ENCODE results near the gene ZMIZ1.

The ZMIZ1 gene

DNA sequence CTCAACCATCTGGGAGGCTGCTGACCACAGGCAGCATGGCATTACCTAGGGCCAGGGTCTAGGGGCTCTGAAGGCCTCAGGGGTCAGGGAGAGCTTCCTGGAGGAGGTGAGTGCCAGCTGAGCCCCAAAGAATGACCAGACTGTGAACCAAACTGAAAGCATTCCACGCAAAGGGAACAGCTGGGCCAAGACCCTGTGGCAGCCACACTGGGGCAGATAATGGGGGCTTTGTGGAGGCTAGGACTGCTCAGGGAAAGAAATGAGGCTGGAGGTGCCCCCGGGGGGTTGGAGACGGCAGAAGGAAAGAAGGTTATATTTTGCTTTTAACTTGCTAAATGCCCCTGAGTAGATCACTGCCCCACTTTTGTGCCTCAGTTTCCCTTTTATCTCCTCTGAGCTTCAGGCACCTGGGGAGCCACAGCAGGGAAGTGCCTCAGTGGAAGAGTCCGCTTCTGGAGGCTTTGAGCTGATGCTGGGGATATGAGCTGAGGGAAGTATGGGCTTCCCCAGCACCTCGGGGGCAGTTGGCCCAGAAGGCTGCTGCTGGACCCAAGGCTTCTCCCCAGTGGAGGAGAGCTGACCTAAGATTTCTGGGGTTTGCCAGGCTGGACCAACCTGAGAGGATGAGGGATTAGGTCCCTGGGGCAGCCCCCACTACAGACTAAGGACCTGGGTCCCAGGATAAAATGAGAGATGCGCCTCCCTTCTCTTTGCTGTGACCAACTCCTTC is 57.8 kb downstream of the ZMIZ1 start:
- DNase-seq, result no peak

- no peak for DNase-seq
Measured at GRCh38 chr10:79127151-79127961, 58.6 kb downstream of the ZMIZ1 start.

GRCh38 chr10:79128241-79128922 is 59.6 kb downstream of the ZMIZ1 start:
- no peak for DNase-seq

- no peak for DNase-seq
Measured at GRCh38 chr10:79128923-79129305, 60.1 kb downstream of the ZMIZ1 start.

DNA sequence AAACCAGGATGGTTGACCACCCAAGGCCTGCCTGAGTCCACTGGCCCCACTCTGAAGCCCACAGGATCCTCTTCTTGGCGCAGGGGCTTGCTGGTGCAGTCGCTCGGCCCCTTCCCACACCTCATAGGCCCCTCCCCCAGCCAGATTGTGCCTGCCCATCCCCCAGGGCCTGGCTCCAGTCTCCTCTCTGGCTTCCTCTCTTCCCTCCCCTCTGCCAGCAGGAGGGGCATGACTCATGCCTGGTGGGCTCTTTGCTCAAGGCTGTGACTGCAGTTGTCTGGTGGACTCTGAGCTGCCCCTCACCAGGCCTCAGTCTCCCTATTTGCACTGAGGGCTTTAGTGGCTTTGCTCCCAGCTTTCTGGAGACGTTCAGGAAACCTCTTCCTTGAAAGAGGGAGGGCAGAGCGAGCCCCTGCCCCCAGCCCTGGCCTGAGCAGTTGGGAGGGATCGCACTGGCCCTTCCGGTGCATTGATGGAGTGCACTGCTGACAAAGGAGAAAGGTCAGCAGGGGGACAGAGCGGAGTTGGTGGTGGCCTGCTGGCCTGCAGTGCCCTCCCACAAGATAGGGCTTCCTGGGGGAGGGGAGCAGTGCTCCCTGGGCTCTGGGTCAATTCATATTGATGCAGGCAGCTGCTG is 60.7 kb downstream of the ZMIZ1 start:
- DNase-seq, result peak; percentile 34

DNA sequence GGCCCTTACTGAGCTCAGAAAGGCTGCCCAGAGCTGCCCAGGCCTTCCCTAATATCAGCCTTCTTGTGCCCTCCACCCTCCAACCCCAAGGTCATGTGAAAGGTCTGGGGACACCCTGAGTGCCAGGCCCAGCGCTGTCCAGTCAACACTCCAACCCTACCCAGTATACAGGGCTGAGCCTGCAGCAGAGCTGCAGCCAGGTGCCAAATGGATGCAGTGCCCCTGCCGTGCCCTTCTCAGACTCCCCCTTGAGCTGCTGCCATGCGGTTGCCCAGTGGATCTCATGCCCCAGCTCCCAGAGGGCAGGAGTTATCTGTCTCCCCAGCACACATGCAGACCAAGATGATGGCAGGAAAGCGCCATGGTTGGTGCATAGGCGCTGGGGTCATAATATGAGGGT is 61.5 kb downstream of the ZMIZ1 start:
- no peak for DNase-seq

DNA sequence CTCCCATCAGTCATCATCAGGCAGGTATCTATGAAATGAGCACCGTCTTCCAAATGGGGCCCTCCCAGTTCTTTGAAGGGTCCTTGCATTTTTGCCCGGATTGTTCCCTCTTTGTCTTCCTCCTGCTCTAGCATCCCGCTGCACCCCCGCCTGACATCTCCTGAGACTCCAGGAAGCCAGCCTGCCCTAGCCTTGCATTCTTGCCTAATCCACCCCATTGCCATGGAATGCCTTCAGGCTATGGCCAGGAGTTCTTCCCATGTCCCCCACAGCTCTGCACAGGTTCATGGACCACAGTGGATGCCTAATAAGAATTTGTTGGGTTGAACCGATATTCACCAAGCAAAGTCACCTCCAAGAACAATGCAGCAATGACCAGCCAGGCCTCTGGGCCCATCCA is 62.1 kb downstream of the ZMIZ1 start:
- no peak for DNase-seq

DNA sequence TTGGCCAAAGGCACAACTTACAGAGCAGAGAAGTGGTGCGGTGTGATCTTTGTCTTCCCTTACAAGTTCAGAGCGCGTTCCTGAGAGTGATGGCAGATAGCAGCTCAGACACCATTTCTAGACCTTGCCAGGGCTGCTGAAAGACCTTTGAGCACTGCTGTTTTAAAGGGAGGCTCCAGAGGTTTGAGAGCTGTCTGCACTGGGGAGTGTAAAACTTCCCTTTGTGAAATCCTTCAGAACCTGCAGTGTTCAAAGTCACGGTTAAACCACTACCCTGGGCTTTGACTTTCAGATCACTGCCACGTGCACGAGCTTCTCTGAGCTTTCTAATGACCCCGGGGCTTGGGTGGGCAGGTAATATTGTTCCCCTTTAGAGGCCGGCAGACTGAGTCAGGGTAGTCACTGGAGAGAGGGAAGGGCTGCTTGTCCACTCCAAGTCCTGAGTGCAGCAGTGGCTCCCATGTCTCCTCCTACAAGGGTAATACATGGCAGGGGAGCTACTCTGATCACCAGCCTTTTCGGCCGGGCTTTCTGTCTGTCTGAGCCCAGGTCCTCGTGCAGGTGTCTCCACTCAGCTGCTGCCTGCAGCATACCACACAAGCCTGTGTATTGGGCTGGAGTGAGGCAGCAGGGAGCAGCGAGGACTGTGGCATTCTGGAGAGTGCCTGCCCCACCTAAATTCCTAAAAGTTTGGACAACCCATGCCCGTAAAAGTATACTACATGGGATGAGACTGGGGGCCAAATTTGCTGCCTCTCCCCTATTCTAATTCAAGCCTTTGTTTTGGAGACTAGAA is 63.3 kb downstream of the ZMIZ1 start:
- no peak for DNase-seq

DNA sequence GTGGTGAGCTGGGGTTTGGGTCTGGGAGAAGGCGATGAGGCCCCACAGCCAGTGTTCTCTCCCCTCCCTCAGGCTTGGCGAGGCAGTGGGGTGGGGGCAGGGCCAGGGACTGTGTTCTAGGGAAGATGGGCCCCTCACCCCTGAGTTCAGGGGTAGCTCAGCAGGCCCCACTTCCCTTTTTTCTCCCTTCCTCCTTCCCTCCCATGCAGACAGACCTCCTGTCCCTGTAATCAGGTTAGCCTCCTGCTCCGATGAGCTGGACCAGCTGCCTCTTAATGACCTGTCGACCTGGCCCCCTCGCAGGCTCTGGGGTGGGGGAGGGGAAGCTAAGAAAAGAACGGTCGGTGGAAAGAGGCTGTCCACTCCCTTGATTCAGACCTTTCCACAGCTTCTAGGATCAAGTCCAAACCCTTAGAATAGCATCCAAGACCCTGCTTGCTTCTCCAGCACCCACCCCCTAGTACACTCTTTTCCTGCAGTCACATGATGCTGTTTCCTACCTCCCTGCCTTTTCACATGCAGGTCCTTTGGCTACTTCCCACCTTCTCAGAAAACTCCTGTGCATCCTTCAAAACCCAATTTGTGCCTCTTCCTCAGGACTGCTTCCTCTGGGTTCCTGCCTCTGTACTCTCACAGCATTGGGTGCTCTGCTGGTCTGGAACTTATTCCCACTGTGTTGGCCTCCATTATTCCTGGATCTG is 64.1 kb downstream of the ZMIZ1 start:
- peak; percentile 83 for DNase-seq

DNA sequence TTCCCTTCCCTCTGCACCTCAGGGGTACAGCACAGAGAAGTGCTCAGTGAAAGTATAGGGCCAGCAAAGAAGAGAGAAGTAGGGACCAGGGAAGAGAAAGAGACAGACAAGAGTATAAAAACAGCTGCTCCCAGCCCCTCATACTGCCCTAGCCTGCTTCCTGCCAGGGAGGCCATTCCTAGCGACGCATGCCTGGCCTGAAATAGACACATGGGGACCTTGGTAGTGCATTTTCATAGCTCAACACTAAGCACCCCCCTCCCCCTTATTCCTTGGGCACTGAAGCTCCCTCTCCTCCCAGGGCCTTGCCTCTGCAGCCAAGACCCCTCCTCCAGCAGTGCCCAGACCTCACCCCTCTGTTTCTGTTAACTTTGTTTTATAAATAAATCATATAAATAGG is 64.7 kb downstream of the ZMIZ1 start:
- no peak for DNase-seq

DNA sequence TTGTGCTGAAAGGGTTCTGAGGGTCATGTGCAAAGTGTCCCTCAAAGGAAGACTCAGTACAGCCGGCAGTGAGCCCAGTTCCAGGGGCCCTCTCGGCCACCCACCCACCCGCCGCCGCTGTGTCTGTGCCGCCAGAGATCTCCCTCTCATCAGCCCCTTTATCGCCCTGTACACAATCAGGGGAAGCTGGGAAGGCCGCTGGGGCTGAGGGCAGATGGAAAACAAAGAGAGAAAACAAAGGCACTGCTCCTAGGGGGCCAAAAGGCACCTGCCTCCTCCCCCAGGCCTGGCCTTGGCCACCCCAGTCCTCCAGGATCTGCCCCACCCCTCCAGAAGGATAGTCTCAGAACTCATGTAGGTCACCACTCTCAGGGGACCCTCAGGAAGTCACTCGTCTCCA is 67.0 kb downstream of the ZMIZ1 start:
- DNase-seq, result no peak

DNA sequence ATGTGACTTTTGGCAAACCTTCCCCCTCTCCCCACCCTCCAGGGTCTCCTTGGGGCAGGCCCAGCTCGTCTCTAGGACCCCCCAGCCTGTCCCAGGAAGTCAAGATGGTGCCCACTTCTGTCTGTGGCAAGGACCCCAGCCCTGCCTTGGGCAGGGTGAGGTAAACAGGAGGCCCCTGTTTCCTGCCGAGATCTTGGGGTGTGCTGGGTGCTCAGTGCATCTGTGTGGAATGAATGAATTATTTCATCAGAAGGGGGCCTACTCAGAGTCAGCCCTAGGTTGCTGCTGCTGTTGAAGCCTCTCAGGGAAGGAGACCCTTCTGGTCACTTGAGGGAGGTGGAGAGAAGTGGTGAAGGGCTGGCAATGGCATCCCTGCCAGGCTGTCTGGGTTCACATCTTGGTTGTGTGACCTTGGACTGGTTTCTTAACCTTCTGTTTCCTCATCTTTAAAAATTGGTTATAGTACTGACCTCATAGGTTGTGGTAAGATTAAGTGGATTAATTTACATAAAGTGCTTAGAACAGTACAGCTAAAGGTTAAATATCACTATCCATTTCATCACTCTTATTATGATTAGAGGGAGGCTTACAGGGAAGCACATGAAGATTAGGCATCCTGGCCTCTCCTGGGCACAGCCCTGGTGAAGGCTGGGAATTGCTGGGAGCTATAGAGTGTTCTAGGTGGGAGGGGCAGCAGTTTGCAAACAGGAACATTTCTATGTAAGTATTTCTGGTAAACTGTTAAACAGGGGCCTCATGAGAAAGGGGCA is 67.7 kb downstream of the ZMIZ1 start:
- DNase-seq, result no peak

DNA sequence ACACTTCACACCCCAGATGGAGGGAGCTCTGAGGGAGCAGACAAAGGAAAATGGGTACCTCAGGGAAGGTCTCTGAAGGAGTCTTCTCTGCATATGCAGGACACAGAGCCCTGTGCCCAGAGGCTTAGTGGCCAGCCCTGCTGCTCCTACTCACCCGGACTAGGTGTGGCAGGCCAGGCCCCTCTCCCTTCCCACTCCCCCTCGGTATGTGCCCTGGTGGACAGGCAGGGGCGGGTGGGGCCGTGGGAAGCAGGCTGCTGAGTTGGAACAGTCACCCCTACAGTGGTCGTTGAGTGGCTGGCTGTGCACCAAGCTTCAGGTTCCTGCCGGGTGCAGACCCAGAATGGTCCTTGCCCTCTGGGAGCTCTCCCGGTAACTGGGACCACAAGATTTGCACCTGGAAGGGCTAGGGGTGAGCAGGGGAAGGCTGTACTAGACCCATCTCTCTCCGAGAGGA is 68.6 kb downstream of the ZMIZ1 start:
- no peak for DNase-seq

- DNase-seq, result peak; percentile 95
Measured at GRCh38 chr10:79137826-79138225, 69.1 kb downstream of the ZMIZ1 start.

DNA sequence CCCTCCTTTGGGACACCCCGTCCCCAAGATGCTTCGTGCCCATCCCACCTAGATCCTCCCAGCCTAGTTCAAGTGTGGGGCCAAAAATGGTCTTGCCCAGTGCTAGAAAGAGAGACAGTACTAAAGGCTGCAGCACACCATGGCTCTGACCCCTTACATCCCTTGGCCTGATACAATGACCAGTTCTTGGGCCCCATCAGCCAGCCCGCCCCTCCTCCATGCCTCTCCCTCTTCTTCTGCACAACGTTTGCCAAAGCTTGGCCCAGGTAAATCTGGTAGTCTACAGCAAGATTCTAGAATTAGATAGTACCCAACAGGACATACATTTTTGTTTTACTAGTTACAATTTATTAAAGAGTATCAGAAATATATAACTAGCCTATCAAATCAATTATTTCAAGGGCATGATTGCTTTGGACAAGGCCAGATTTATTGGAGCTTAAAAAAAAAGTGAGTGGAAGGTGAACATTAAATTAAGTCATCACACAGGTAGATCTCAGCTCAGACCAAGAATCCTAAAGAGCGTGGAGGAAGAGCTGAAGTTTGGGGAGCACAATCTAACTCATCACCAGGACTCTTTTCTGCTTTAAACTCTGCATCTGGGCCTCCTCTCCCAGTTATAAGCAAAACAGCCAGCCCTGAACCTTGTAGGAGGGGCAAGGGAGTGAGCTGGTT is 69.8 kb downstream of the ZMIZ1 start:
- DNase-seq, result no peak

- DNase-seq, result peak; percentile 48
Measured at GRCh38 chr10:79139124-79139835, 70.5 kb downstream of the ZMIZ1 start.

GRCh38 chr10:79140085-79140793 is 71.5 kb downstream of the ZMIZ1 start:
- no peak for DNase-seq

GRCh38 chr10:79140855-79141254 is 72.1 kb downstream of the ZMIZ1 start:
- DNase-seq, result no peak

DNA sequence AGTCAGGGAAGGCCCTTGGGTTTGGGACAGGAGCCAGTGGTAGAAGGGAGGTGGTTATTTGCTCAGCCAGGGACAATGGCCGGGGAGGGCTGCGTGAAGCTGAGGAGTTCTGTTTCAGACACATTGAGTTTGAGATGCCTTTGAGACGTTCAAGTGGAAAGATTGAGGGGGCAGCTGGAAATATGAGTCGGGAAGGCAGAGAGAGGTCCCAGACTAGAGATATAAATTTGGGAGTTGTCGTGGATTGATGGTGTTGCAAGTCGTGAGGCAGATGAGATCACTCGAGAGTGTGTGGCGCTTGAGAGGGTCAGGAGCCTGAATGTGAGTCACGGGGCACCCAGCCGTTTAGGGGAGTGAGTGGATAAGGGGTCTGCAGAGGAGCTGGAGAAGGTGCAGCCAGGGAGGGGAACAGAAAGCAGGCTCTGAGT is 73.3 kb downstream of the ZMIZ1 start:
- no peak for DNase-seq
